LNCAP (cell line): ENCODE results near the gene CRLF1.

ENCODE experiments used
- TF ChIP-seq, protein P1 (sequence below): fragments of 450-650 bp; IDR thresholded peaks from 2 replicates; pipeline ENCODE4 v1.5.1; 2017; ENCODE audit warnings: mild to moderate bottlenecking

The CRLF1 gene

DNA sequence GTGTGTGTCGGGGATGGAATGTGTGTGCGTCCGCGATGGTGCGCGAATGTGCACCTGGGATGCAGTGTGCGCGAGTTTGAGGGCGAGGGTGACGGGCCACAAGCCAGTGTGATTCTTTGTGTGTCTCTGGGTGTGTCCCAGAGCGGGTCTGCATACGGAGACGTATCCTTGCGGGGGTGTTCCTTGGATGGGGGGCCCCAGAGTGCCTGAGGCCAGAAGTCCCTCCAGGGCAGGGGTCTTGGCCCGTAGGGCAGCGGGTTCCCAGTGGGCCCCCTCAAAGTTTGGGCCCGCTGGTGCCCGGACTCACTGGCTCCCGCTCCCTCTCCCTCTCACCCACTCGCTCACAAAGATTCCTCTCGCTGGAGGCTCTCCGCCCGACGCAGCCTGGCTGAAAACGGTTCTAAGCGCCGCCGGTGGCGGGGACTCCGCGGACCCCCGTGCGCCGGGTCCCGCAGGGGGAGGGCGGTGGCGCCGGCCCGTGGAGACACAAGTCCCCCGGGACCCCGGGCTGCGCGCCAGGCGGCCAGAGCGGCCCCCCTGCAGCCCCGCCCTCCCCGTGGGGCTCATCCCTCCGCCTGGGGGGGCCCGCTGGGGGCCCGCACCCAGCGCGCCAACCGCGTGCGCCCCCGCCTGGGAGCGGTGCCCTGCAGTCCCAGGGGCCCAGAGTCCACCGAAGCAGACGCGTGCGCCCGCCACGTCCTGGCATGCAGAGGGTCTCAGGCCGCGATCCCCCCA is 886 bp downstream of the CRLF1 start:
- TF ChIP-seq, protein P1, sequence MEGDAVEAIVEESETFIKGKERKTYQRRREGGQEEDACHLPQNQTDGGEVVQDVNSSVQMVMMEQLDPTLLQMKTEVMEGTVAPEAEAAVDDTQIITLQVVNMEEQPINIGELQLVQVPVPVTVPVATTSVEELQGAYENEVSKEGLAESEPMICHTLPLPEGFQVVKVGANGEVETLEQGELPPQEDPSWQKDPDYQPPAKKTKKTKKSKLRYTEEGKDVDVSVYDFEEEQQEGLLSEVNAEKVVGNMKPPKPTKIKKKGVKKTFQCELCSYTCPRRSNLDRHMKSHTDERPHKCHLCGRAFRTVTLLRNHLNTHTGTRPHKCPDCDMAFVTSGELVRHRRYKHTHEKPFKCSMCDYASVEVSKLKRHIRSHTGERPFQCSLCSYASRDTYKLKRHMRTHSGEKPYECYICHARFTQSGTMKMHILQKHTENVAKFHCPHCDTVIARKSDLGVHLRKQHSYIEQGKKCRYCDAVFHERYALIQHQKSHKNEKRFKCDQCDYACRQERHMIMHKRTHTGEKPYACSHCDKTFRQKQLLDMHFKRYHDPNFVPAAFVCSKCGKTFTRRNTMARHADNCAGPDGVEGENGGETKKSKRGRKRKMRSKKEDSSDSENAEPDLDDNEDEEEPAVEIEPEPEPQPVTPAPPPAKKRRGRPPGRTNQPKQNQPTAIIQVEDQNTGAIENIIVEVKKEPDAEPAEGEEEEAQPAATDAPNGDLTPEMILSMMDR = no peak

DNA sequence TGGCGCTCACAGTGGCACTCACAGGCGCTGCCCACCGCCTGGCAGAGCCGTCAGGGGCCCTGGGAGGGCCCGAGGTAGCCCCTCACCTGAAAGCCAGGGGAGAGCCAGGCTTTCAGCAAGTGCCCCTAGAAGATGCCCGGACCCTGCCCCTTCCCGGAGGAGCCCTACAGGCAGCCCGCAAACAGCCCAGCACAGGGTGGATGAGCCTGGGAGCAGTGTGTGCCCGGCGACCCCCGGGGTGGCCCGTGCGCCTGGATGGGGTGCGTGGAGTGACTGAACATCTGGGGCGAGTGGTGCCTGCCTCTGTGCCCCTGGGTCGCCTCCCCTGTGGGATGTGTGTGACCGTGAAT is 1.4 kb downstream of the CRLF1 start:
- TF ChIP-seq, protein P1 = no peak

DNA sequence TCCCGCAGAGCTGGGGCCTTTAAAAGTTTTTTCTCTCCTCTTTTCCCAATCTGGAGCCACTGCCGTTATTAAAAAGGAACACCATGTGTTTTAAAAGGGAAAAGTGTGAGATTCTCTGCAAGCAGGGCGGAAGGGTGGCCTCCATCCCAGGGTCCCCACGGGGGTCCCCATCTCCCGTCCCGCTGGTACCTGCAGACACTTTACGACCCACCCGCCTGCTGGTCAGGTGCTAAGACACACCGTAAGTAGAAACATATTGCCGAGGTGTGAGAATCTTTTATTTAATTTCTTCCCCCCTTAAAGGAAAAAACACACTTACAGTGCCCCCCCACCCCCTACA is 1.8 kb downstream of the CRLF1 start:
- TF ChIP-seq, protein P1 = no peak

DNA sequence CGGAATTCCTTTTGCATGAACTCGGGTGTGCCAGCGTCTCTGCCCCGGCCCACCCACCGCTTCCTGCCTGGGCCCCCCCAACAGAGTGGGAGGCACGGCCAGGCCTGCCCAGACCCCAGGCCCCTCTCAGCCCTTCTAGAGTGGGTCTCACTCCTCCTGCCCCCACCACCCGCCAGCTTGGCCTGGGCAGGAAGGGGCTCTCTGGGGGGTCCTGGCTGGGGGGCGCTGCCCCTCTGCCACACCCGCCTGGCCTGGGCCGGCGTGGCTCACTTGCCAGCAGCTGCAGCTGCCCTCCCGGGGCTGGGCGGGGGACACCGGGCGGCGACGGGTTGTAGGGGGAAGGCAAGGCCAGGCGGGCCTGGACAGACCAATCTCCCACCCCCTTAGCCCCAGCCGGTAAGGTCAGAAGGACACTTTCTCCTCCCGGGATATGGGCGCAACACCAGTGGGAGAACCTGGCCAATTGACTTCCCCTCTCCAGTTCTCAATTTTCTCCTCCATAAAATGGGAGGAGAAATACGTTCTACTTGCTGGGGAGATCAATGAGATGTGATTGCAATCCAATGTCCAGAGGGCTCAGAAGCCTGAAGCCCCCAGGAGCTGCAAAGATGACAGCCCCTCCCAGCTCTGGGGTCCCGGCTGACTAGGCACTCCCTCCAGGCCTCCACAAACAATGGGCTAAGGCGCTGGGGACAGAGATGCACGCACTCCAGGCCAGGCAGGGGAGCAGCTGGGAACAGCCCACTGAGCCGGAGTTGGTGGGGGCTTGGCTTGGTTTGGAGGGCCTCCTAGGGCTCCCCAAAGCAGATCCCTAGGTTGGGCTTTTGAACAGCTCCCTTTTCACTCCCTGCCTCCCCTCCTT is 2.4 kb downstream of the CRLF1 start:
- TF ChIP-seq, protein P1 = no peak

DNA sequence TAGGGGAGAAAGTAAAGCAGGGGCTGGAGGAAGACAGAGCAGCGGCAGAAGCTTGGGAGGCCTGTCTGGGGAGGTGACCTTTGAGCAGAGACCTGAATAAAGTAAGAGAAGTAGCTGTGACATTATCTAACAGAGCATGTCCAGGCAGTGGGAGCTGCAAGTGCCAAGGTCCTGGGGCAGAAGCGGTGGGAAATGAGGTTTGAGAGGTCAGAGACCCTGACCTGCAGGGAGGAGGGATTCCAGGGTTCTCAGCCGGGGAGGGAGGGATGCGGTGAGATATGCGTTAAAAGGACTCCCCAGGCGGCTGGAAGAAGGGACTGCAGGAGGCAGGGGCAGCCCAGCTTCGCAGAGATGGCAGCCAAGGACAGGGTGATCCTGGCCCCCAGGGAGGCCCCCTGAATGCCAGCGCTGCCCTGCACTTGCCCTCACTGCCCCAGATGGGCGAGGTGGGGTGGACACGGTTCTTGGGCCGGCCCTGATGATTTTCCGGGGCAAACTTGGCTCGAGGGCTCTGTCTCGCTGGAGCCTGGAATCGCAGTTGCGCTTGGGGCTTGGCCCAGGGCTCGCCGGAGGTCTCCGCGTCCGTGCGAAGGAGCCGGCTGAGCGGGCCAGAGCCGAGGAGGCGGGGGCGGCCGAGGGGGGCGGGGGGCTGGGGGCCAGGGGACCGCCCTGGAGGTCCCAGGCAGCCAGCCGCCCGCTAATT is 3.2 kb downstream of the CRLF1 start:
- TF ChIP-seq, protein P1 = no peak

DNA sequence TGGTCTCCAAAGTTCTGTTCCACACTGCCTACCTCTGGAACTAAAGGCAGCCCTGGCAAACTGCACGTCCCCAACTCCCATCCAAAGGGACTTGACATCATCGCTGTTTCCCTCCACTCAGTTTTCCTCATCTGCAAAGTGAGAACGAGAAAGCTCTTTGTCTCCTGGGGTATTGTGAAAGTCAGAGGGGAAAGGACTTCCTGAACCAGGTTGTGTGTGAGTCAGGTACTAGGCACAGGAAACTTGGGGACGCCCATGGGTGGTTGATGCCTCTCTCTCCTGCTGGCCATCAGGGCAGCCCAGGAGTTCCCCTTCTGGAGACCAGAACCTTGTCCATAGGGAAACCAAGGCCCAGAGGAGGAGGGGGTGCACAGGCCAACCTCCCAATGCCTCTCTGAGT is 4.7 kb downstream of the CRLF1 start:
- TF ChIP-seq, protein P1 = no peak

DNA sequence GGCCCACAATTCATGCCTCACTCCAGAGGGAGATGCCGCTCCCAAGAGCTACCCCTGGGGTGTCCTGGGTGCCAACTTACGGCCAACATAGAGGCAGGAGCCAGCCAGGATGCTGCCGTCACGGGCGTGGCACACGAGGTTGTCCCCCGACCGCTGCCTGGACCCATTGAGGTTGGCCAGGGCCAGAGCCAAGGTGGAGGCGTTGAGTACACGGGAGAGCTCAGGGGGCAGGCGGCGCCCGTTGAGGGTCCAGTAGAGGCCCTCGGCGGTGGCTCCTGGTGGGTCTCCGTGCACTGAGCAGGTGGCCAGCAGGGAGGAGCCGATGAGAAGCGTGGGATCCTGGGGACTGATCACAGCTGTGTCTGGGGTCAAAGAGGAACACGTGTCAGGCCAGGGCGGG is 7.1 kb downstream of the CRLF1 start:
- TF ChIP-seq, protein P1 = no peak
